Endodermal cell (in vitro differentiated cells): ENCODE results near the gene ALKBH1. TPM values are rescaled to one million over a fixed set of nuclear protein-coding genes. Genes with fewer than 3 reads are reported as not detected.

Experiments
- DNase-seq: peaks from one replicate; pipeline ENCODE4 v3.0.0-alpha.2; 2017
- H3K27ac ChIP-seq: 2 replicates; pipeline ENCODE4 v1.5.1; 2013; ENCODE audit warnings: mild to moderate bottlenecking, low read depth, low read length, moderate library complexity
- H3K27me3 ChIP-seq: 2 replicates; pipeline ENCODE4 v1.6.1; 2013; ENCODE audit warnings: mild to moderate bottlenecking, low read length, moderate library complexity; ENCODE audit not compliant: insufficient read depth, control insufficient read depth, poor library complexity, severe bottlenecking
- H3K36me3 ChIP-seq: 2 replicates; pipeline ENCODE4 v1.7.0; 2013; ENCODE audit warnings: mild to moderate bottlenecking, low read length, moderate library complexity; ENCODE audit not compliant: control insufficient read depth, insufficient read depth
- H3K4me1 ChIP-seq: one replicate; pipeline ENCODE4 v1.7.0; 2013; ENCODE audit warnings: low read length; ENCODE audit not compliant: control insufficient read depth, insufficient read depth
- H3K4me3 ChIP-seq: 2 replicates; pipeline ENCODE4 v1.5.1; 2013; ENCODE audit warnings: mild to moderate bottlenecking, low read length, moderate library complexity
- H3K9ac ChIP-seq: 2 replicates; pipeline ENCODE4 v1.6.1; 2013; ENCODE audit warnings: mild to moderate bottlenecking, low read length, moderate library complexity; ENCODE audit not compliant: poor library complexity, severe bottlenecking; ENCODE audit errors: extremely low read depth
- H3K9me3 ChIP-seq: 2 replicates; pipeline ENCODE4 v1.6.1; 2013; ENCODE audit warnings: mild to moderate bottlenecking, low read length, moderate library complexity; ENCODE audit not compliant: control insufficient read depth
- H3K27ac Mint-ChIP-seq: 2 replicates; pipeline ENCODE4 v1.8.0; 2020; ENCODE audit warnings: mixed read lengths
- H3K27me3 Mint-ChIP-seq: 2 replicates; pipeline ENCODE4 v1.8.0; 2021; ENCODE audit warnings: mild to moderate bottlenecking, mixed read lengths; ENCODE audit not compliant: insufficient read depth
- H3K36me3 Mint-ChIP-seq: 2 replicates; pipeline ENCODE4 v1.8.0; 2020; ENCODE audit warnings: low read depth, mixed read lengths
- H3K4me1 Mint-ChIP-seq: 2 replicates; pipeline ENCODE4 v1.8.0; 2020; ENCODE audit warnings: mixed read lengths
- H3K4me3 Mint-ChIP-seq: 2 replicates; pipeline ENCODE4 v1.8.0; 2020; ENCODE audit warnings: mild to moderate bottlenecking, moderate library complexity, mixed read lengths
- H3K9me3 Mint-ChIP-seq: 2 replicates; pipeline ENCODE4 v1.8.0; 2020; ENCODE audit warnings: mild to moderate bottlenecking, mixed read lengths
- WGBS, 2 experiments: methylation state at CpG; one replicate each; pipeline versions ENCODE4 v1.1.5 to v1.1.7; 2013; ENCODE audit warnings: missing lambda C conversion rate in 2 of 2, mixed read lengths in 1 of 2; ENCODE audit not compliant: insufficient coverage in 1 of 2, insufficient read length in 1 of 2; 5-methylcytosine and 5-hydroxymethylcytosine counted together
- total RNA-seq, 2 donors: library from RNA; stranded (reverse); fragmentation: NEBNext Ultra II Directional in 1 of 2; extraction: Animal tissue kit (Norgen Biotek cat#: 25700) in 1 of 2; gene quantifications; 2 replicates in 1 of 2; 3 replicates in 1 of 2; pipeline ENCODE4 v1.2.1, GENCODE V29; 2021
- TF ChIP-seq, protein P1 (sequence below): fragments of 200-600 bp; sonication (generic); conservative IDR thresholded peaks from 2 replicates; pipeline ENCODE4 v1.5.0; 2021; ENCODE audit warnings: antibody characterized with exemption, mild to moderate bottlenecking

Gene ALKBH1
- total RNA-seq, 2 donors from 2014 or later, result 11.0 to 15.1 TPM

DNA sequence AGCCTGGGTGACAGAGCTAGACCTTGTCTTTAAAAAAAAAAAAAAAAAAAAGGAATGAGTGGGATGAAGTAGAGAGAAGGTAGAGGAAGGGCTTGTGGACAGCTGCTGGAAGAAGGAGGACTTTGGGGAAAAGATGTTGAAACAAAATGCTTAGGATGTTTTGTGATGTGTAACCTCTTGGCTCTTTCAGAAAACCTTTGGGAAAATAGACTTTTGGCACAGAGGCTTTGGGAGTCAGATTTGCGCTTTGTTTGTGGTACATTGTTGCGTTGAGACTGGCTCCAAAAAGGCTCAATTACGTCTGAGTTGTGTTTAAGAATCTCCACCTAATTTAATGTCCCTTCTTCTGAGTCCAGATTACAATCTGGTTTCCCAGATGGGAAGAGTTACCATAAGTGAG lies 58.5 kb downstream of the ALKBH1 start:
- DNase-seq, result no peak
- 91 to 100% methylated on average over 3 of the region's 3 CpGs for WGBS, 2 experiments
- no peaks in the 10 kb centered on the region for H3K9me3 ChIP-seq
- no peaks in the 10 kb centered on the region for H3K27me3 ChIP-seq
- TF ChIP-seq, protein P1, sequence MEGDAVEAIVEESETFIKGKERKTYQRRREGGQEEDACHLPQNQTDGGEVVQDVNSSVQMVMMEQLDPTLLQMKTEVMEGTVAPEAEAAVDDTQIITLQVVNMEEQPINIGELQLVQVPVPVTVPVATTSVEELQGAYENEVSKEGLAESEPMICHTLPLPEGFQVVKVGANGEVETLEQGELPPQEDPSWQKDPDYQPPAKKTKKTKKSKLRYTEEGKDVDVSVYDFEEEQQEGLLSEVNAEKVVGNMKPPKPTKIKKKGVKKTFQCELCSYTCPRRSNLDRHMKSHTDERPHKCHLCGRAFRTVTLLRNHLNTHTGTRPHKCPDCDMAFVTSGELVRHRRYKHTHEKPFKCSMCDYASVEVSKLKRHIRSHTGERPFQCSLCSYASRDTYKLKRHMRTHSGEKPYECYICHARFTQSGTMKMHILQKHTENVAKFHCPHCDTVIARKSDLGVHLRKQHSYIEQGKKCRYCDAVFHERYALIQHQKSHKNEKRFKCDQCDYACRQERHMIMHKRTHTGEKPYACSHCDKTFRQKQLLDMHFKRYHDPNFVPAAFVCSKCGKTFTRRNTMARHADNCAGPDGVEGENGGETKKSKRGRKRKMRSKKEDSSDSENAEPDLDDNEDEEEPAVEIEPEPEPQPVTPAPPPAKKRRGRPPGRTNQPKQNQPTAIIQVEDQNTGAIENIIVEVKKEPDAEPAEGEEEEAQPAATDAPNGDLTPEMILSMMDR, result no peak
- no peak overlapping the region for H3K4me3 Mint-ChIP-seq
- H3K4me1 ChIP-seq, result no peaks in the 10 kb centered on the region
- H3K9ac ChIP-seq, result no peak overlapping the region
- H3K27ac ChIP-seq, result no peak overlapping the region
- H3K9me3 Mint-ChIP-seq, result peaks cover 4% of the 10 kb centered on the region
- H3K4me3 ChIP-seq, result no peak overlapping the region
- no peaks in the 10 kb centered on the region for H3K36me3 Mint-ChIP-seq
- H3K27me3 Mint-ChIP-seq, result peaks cover 4% of the 10 kb centered on the region
- H3K4me1 Mint-ChIP-seq, result peaks cover 4% of the 10 kb centered on the region
- no peaks in the 10 kb centered on the region for H3K36me3 ChIP-seq
- no peak overlapping the region for H3K27ac Mint-ChIP-seq

DNA sequence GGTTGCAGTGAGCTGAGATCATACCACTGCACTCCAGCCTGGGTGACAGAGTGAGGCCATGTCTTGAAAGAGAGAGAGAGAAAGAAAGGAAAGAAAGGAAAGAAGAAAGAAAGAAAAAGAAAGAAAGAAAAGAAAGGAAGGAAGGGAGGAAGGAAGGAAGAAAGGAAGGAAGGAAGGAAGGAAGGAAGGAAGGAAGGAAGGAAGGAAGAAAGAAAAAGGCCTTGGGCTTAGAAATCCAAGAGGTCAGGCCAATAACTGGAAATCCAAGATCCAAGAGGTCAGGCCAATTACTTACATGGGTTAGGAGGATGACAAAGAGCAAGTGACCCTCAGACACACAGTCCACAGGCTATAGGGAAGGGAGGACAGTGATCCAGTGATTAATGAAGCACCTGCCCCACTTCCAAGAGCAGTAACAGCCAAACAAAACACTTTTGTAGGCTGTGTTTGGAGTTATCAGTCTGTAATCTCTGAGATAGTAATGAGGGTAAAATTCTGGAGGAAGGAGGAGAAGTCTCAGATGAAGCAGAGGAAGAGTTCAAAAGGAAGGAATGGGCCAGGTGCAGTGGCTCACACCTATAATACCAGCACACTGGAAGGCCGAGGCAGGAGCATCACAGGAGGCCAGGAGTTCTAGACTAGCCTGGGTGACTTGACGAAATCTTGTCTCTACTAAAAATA lies 59.2 kb downstream of the ALKBH1 start:
- Mint-ChIP-seq H3K27me3 (peaks cover 4% of the 10 kb centered on the region), H3K4me1 (no peaks in the 10 kb centered on the region), H3K9me3 (peaks cover 4% of the 10 kb centered on the region), H3K4me3 (no peak overlapping the region), H3K36me3 (no peaks in the 10 kb centered on the region), H3K27ac (no peak overlapping the region)
- no peaks in the 10 kb centered on the region for H3K4me1 ChIP-seq
- H3K36me3 ChIP-seq, result no peaks in the 10 kb centered on the region
- H3K27me3 ChIP-seq, result no peaks in the 10 kb centered on the region
- H3K4me3 ChIP-seq, result no peak overlapping the region
- H3K9me3 ChIP-seq, result no peaks in the 10 kb centered on the region
- no peak for DNase-seq
- WGBS, 2 experiments, result 57 to 65% methylated on average over 1 to 2 of the region's 2 CpGs
- TF ChIP-seq, protein P1, result no peak
- H3K9ac ChIP-seq, result no peak overlapping the region
- no peak overlapping the region for H3K27ac ChIP-seq

DNA sequence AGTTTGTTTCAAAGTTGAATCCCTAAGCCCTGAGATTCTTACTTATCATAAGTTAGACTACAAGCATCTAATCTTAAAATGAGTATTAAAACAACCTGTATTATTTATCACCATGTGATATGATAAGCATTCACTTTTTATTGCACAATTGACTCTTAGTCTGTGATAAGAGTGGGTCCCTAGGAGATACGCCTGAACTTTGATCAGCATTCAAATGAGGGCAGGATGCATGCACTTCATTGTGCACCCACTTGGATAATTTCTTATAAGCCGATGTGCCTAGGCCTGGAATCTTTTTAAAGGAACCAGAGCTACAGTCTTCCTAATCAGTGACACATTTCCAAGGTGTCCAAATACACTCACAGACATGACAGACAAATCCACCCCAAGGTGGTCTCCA lies 60.0 kb downstream of the ALKBH1 start:
- no peak for DNase-seq
- H3K9ac ChIP-seq, result no peak overlapping the region
- TF ChIP-seq, protein P1, result no peak
- no peaks in the 10 kb centered on the region for H3K9me3 ChIP-seq
- no peak overlapping the region for H3K27ac Mint-ChIP-seq
- no peaks in the 10 kb centered on the region for H3K4me1 ChIP-seq
- no peak overlapping the region for H3K4me3 ChIP-seq
- no peaks in the 10 kb centered on the region for H3K36me3 ChIP-seq
- no peak overlapping the region for H3K27ac ChIP-seq
- WGBS, 2 experiments, result 95 to 100% methylated on average over 1 to 2 of the region's 2 CpGs
- peaks cover 4% of the 10 kb centered on the region for H3K9me3 Mint-ChIP-seq
- no peaks in the 10 kb centered on the region for H3K27me3 ChIP-seq
- H3K4me1 Mint-ChIP-seq, result no peaks in the 10 kb centered on the region
- H3K36me3 Mint-ChIP-seq, result no peaks in the 10 kb centered on the region
- H3K4me3 Mint-ChIP-seq, result no peak overlapping the region
- peaks cover 4% of the 10 kb centered on the region for H3K27me3 Mint-ChIP-seq
